Fibroblast of skin of left biceps (primary cell): ENCODE data around the gene LANCL2.
"Not testable (repeated sequence)": the region's sequence is repeated elsewhere in the genome, so short reads cannot be mapped to it uniquely, and the experiment has no call there.

ENCODE experiments used
- DNase-seq, 2 experiments: peaks; one replicate each; pipeline ENCODE4 v3.0.0-alpha.2; 2013; ENCODE audit warnings: low read depth in 2 of 2

The LANCL2 gene

DNA sequence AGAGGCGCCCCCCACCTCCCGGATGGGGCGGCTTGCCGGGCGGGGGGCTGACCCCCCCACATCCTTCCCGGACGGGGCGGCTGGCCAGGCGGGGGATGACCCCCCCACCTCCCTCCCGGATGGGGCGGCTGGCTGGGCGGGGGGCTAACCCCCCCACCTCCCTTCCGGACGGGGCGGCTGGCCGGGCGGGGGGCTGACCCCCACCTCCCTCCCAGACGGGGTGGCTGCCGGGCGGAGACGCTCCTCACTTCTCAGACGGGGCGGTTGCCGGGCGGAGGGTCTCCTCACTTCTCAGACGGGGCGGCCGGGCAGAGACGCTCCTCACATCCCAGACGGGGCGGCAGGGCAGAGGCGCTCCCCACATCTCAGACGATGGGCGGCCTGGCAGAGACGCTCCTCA is 37.4 kb downstream of the LANCL2 start:
- not testable (repeated sequence) for DNase-seq

DNA sequence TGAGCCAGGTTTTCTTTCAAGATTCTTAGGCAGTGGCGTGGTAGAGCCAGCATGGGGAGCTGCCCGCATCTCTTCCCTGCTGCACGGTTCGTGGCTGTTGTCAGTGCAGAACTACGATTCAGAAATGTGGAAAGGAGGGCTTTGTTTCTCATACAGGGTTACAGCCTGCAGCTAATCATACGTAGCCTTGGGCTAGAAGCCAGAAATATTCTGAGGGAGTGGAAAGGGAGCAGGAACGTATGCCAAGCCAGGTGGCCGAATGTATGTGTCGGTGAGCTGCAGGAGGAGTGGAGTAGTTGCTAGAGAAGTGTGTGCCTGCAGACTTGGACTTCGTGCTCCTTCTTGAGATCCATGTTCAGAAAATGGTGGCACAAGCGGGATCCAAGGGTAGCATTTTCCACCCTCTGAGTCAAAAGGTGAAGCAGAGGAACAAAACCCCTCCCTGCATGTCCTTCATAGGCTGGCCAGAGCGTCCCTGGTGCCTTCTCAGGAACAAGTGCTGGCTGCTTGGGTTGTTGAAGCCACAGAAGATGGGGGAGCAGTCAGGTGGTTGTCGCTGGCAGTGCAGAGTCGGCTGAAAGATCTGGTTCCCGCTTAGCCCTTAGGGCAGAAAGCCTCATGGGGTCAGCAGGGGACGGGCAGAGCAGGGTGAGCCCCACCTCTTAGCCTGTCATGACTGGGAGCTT is 40.9 kb downstream of the LANCL2 start:
- no peak for DNase-seq

DNA sequence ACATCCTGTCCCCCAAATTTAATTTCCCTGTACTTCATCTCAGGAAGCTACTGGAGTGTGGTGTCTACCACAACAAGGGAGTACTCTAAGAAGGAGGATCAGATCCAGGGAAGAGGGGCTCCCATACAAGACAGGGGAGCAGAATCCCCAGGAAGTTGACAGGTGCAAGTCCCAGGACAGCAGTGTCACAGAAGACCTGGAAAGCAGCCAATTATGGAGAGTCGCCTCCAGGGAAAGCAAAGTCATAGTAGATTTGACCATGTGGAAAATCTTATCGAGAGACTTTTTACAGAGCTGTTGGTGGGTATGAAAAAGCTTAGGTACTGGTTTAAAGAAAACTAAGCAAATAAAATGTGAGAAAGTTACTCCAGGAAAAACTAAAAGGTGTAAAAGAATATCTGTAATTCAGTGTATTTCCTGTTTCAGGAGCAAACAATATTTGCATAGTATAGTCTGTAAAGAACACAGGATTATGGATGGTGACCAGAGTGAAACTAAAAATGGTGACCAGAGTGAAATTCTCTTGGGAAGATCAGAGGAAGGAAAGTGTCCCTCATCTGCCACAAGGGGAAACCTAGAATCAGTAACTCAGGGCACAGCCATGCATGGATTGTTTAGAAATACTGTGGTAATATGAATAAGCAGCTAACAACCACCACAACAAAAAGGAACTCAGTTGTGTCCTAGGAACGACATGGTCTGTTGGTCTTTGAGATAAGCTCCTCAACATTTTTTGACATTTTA is 44.5 kb downstream of the LANCL2 start:
- DNase-seq: no peak

DNA sequence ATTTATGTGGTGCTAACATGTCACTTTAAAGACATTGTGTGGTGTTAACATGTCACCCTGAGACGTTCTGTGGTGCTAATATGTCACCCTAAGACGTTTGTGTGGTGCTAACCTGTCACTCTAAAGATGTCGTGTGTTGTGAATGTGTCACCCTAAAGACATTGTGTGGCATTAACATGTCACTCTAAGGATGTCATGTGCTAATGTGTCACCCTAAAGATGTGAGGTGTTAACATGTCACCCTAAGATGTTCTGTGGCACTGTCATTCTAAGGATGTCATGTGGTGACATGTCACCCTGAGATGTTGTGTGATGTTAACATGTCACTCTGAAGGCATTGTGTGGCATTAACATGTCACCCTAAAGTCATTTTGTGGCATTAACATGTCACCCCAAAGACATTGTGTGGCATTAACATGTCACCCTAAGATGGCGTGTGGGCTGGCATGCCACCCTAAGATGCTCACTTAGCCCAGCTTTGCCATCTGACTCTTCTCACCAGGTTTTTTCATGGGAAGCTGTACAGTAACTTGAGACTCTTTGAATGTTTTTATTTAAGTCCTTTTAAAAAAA is 45.6 kb downstream of the LANCL2 start:
- DNase-seq: no peak

DNA sequence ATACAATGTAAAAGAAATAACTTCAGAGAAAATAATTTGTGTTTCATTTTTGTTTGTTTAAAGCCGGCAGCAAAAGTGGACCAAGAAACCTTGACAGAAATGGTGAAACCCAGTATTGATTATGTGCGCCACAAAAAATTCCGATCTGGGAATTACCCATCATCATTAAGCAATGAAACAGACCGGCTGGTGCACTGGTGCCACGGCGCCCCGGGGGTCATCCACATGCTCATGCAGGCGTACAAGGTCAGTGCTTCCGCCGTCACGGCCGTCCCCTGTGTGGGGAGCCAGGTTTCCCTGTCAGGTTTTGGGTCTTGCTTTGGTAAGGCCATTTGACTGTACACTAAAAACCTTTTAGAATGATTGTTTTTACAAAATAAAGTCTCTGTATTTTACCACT is 46.7 kb downstream of the LANCL2 start:
- DNase-seq: no peak

DNA sequence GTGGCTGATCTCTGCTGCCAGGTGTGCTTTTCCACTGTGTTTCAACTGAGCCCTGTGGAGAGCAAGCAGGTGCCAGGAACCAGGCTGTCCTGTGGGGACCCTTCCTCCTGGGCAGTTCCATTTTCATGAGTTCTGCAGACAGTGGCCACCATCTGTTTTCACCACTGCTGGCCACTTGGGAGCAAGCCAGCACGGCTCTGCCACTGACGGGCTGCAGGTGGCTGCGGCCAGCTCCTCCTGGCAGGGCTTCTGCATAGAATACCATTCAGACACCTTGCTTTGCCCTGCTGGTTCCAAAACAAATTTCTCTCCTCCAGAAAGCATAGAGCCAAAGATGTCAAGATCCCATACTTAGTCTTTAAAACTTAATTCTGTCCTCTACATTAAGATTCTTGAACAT is 48.3 kb downstream of the LANCL2 start:
- DNase-seq: no peak

DNA sequence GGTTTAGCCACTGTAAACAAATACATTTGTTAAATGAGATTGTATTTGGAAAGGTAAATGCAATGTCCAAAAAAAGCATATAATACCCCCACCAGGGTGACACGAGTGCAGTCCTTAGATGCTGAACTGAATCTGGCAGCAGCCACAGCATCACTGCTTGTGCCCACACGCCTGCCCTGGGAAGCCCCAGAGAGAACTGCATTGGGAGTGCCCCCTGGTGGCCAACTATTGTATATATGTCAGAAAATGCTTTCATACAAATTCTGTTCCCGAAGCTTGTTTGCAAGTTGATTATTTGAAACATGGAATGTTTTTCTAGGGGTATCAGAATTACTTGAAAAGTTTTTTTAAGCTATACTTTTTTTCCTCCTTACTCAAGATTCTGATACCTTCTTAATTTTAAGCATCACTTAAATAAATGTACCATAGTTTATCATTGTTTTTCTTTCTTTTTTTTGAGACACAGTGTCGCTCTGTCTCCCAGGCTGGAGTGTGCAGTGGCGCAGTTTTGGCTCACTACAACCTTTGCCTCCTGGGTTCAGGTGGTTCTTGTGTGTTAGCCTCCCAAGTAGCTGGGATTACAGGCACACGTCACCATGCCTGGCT is 50.1 kb downstream of the LANCL2 start:
- peak in 1 of 2 experiments; percentile 37 for DNase-seq

DNA sequence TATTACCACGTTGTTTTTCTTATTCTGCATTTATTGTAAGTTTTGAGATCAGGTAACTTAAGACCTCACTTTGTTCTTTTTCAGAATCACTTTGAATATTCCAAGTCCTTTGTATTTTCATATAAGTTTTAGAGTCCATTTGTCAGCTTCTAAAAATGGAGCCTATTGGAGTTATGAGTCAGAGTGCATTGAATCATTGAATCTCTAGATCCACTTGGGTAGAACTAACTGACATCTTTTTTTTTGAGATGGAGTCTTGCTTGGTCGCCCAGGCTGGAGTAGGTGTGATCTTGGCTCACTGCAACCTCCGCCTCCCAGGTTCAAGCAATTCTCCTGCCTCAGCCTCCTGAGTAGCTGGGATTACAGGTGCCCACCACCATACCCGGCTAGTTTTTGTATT is 52.3 kb downstream of the LANCL2 start:
- DNase-seq: not testable (repeated sequence)

DNA sequence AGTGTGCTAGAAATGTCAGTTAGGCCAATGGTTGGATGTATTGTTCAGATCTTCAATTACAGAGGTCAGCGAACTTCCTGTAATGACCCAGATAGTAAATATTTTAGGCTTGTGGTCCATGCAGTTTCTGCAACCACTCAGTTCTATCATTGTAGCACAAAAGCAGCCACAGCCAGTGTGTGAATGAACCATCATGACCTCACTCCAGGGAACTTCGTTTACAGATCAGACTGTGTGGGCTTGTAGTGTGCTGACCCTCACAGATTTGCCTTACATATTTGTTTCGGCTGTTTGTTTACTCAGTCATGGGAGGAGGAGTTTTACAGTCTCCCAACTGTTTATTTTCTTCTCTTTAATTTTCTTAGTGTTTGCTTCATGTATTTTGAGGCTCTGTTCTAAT is 55.4 kb downstream of the LANCL2 start:
- no peak for DNase-seq

DNA sequence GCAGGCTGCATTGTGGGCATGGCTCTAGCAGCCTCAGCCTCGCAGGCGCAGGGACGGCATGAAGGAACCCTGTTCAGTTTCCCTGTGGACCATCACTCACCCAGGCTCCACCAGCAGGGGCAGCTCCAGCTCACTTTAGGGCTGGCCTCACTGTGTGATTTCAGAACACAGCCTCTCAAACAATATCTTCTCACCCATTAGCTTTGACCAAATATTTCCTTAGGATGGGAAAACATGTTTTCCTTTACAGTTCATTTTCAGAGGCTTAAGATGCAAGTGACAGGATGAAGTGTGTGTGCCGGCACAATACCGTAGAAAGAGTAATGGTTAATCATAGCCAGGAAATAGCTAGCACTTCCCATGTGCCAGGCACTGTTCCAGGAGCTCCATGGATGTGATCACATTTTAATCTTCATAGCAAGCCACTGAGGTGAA is 58.2 kb downstream of the LANCL2 start:
- no peak for DNase-seq

DNA sequence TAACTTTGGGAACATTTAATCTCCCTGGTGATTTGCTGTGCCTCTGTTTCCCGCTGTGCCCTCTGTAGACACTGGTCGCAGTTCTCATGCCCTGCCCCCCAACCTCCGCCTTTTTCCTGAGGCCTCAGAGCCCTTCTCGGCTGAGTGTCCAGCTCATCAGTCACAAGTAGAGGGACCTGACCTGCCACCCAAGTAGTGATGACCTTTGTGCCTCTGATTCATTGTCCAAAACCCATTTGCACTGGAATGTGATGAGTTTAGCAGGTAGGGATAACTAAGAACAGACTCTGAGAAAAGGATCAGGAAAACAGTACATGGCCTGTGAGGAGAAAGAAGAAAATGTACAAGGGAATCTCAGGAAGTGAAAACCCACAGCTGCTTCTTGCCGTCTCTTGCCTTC is 58.8 kb downstream of the LANCL2 start:
- DNase-seq: no peak

DNA sequence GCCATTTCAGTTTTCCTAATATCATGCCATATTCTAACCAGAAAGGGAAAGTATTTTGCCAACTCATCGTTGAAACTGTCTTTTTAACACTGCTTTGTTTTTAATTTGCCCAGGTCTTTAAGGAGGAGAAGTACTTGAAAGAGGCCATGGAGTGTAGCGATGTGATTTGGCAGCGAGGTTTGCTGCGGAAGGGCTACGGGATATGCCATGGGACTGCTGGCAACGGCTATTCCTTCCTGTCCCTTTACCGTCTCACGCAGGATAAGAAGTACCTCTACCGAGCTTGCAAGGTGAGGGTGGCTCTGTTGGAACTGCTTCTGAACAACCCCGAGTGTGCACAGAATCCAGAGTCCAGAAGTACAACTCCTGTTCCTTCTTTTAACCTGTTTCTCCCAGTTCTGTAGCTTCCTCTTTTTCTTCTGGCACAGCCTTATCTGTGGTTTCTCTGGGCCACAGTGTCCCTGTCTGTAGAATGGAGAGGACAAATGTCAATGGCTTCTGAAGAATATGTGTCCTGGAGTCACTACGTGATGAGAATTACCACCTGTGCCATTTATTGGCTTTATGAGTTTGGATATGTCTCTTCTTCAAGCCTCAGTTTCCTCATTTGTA is 60.1 kb downstream of the LANCL2 start:
- no peak for DNase-seq

DNA sequence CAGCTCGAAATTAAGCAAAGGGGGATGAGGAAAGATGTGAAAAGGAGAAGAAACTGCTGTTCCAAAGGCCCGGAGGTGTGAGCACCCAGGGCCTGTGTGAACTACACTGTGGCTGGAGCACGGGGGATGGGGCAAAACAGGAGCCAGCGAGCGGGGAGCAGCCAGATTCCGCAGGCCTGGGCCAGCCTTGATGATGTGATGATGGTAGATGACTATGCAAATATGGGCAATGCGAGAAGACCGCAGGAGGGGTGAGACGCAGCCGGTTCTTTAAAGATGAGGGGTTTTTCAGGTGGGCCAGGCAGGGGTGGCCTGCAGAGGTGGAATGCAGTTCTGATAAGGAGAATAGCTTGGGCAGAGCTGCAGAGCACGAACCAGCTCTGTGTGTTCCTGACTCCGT is 61.5 kb downstream of the LANCL2 start:
- DNase-seq: no peak

DNA sequence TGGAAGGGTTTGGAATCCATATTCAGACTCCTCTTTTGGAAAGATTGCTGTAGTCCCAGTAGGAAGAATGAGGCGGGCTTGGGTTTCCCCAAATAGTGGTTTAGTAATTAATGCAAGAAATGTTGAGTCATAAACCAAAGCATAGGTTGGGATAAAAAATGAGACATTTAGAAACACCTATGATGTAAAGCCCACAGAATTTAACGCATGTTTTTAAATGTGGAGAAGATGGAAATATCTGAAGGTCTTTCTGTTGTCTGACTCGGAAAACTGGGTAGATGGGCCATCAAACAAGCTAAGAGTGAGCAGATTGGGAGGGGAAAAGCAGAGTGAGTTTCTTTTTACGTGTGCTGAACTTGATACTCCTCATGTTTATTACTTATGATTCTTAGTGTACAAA is 62.2 kb downstream of the LANCL2 start:
- no peak for DNase-seq

DNA sequence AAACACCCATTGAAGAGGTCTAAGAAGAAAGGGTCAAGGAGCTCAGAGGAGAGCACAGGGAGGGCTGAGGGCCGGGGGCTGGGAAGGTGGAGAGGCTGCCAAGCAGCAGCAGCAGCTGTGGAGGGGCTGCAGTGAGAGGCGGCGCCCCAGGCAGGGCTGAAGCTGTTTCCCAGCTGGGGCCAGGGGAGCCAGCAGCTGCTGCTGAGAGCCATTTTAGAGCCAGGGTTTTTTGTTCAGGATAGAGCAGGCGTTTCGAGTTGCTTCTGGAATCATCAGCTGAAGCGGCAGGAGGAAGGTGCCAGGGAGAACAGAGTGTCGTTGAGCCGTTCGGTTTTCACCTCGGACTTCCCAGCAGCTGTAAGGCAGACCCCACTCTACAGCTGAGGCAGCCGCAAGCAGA is 62.7 kb downstream of the LANCL2 start:
- no peak for DNase-seq

DNA sequence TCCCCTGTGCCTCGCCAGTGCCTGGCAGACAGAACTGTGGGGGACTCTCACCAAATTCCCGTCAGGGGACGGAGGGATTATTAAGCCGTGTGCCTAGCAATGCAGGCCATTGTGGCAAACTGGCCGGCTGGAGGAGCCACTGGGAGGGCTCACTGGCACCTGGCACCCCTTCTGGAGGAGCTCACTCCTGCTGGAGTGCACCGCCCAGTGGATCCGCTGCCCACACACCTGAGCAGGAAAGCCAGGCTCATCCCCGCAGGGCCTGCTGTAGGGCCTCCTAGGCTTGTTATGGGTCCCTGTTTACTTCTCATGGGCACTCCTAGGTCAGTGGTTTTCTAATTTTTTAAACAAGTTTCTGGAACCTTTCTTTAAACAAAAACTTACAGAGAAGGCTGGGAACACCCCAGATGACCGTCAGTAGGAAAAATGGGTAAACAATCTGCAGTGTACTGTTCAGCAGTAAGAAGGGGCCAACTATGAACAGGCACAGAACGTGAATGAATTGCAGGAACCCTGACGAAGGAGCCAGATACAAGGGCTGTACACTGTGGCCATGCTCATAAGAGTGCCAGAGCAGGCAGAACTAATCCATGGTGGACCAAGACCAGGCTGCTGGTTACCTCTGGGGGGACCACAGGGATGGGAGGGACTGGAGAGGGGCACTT is 64.8 kb downstream of the LANCL2 start:
- DNase-seq: no peak

DNA sequence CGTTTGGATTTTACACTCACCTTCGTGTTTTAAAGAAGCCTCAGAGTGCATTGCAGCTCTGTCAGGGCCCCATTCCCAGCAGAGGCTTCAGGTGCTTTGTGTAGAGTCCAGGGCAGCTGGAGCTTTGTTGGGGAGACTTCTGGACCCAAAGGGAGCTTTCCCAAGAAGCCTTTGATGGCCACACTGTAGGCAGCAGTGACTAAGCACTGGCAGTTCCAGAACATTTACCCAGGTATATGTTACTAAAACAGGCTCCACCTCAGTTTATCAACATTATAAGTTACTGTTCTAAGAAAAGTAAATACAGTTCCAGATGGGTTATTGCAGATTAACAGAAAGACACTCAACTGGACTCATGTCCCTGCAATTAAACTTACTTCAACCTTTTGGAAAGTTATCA is 66.8 kb downstream of the LANCL2 start:
- DNase-seq: no peak

DNA sequence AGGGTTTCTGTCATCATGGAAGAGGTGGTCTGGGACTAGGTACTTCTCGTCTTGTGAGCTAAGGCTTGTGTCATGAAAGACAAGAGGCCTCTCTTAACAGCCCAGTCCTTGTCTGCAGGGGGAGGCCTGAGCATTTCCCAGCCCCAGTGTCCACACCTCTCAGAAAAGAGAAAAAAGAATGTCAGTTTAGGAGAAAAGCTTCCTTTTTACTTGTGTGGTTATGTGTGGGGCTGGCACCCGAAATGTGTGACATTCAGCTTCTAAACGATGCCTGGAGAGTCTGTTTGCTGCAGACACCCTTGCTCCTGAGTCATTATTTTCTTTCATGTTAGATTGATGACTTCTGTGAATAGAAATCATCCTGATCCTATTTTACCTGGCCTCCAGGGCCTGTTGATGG is 67.4 kb downstream of the LANCL2 start:
- no peak for DNase-seq

DNA sequence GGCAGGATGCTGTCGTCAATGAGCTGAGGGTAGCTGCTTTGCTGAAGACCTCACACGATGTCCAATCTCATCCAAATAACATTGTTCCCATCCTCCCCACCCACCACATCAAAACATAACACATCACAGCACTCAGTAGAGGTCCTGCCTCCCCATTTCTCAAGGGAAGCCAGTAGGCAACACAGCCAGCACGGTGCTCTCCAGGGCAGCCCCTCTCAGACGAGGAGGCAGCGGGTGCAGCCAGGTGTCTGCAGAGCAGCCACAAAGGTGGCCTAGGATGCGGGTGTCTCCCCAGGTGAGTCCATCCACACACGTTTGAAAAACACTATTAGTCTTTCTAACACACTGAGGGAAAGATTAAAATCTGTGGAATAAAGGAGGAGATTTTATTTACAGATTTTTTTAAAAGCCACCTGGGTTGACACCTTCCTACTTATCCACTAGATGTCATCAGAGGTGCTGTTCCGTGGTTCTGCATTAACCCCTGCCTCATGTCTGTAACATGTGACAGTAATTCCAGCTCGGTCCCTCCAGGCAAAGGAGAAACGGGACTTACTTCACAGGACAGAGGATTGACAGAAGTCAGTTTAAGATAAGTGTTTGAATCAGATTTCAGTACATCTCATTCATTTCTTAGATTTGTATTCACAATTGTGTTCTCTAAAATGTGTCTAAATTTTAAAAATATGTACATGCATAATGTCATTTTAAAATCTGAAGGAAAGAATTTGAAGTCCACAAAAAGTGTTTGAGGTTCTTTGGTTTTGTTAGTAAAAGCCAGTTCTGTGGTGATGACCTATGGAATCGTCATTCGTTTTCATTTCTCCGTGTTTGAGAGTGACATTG is 68.0 kb downstream of the LANCL2 start:
- no peak for DNase-seq

DNA sequence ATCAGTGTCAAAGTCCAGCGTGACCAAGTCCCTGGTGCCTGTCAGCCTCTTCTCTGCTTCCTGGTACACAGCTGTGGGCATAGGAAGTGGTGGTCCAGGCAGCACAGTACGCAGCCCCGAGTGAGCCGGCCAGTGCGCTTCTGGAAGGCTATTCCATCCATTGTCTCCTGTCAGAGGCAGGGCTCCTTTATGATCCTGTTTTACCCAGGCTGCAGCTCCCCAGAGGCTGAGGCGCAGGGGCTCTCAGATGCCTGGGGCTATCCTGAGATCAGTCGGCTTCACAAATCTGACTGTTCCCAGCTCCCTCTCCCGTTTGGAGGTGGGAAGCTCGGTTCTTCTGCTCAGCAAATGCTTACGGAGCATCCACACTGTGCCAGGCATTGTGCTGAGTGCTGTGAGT is 70.3 kb downstream of the LANCL2 start:
- no peak for DNase-seq

DNA sequence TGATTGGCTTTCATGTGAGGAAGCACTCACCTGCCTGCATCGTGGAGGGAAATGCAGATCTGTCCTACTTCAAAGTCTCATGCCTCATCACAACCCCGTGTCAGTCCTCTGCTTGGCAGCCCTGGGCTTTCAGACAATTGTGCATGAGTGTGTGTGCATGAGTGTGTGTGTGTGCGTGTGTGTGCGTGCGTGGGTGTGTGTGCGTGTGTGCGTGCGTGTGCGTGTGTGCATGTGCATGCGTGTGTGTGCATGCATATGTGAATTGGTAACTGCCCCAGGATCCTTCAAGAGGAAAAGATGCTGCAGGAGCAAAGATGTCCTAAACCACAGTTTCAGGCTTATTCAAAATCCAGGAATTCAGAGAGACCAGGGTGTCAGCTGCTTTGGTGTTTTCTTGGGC is 71.3 kb downstream of the LANCL2 start:
- no peak for DNase-seq
